NCI-H1694 (cell line): ENCODE data around the gene NDUFB11.
A peak's percentile ranks its signal among the peaks of the same experiment; 100 is the strongest.
"Not testable (repeated sequence)": the region's sequence is repeated elsewhere in the genome, so short reads cannot be mapped to it uniquely, and the experiment has no call there.

Experiments used
- DNase-seq: peaks from one replicate; lab custom pipeline; 2025; lab: John Stamatoyannopoulos, UW

The NDUFB11 gene

GRCh38 chrX:47146121-47146935, 1.8 kb upstream of the NDUFB11 start:
- DNase-seq: no peak

GRCh38 chrX:47145395-47146120, 1.1 kb upstream of the NDUFB11 start:
- peak; percentile 64 for DNase-seq

- DNase-seq: no peak
Observed at GRCh38 chrX:47143894-47144625, 442 bp downstream of the NDUFB11 start.

- no peak for DNase-seq
Observed at GRCh38 chrX:47138171-47138570, 6.3 kb downstream of the NDUFB11 start.

- DNase-seq: not testable (repeated sequence)
Observed at GRCh38 chrX:47135650-47136049, 8.9 kb downstream of the NDUFB11 start.

DNA sequence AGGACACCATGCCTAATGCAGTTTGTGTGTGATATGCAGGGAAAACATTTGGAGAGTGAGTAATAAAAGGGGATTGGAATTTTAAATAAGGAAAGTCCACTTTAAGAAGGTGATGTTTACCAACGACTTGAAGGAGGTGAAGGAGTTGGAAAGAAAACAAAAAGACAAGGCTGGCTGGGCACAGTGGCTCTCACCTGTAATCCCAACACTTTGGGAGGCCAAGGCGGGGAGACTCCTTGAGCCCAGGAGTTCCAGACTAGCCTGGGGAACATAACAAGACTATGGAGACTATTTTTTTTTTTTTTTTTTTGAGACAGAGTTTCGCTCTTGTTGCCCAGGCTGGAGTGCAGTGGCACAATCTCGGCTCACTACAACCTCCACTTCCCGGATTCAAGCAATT, 11.0 kb downstream of the NDUFB11 start:
- no peak for DNase-seq

DNA sequence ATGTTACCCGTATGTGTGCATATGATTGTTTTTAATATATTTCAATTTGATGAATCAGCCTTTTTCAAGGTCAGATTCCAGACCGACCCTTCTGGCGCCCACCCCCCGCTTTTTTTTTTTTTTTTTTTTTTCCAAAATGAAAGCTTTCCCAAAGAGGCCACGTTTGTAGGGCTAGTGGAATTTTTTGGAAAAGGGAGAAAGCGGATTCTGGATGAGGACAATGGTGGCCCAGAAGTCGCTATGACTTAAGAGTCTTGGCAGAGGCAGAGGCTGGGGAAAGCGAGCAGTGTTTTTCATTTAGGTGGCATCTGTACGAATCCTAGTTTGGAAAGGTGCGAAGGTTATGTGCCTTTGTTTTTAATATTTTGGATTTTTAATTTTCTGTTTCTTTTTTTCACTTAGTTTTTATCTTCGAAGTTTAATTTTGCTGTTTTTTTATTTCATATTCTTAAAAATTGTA, 14.6 kb downstream of the NDUFB11 start:
- DNase-seq: no peak

DNA sequence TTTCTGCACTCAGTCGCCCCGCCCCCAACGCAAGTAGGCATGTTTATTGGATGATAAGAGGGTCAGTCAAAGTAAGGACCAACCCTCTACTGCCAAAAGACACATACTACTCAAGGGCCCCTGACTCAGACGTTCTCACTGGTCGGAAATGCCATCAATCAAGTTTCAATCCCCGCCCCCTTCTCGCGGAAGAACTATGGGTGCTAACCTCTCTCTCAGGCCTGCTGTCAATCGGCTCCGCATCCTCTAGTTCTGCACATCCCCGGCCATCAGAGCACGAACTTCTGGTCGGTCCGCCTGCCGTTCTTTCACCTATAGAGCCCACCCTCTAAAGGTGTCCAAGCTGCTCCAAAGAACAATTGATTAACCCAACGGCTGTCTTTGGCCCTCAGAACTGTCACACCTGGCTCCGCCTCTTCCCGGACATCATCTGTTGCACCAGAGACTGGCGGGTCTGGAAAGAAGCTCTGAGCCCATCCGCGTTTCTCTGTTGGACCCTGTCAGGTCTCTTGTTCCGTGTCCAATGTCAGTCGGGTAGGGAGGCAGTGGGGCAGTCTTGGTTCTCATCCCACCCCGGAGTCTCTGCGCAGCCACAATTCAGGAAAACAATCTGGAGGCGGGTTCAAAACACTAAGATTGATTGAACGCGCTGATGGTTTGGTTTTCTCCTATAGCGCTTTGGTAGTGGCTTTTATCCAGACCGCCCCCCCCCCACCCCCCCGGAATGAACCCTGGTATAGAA, 15.2 kb downstream of the NDUFB11 start:
- DNase-seq: peak; percentile 98

DNA sequence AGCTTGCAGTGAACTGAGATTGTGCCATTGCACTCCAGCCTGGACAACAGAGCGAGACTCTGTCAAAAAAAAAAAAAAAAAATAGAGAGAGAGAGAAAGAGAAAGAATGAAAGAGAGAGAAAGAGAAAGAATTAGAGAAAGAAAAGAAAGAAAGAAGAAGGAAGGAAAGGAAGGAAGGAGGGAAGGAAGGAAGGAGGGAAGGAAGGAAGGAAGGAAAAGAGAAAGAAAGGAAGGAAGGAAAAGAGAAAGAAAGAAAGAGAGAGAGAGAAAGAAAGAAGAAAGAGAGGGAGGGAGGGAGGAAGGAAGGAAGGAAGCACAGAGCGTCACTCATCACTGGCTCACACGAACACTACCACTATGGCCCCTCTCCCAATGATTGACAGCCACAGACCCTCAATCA, 20.0 kb downstream of the NDUFB11 start:
- DNase-seq: not testable (repeated sequence)

DNA sequence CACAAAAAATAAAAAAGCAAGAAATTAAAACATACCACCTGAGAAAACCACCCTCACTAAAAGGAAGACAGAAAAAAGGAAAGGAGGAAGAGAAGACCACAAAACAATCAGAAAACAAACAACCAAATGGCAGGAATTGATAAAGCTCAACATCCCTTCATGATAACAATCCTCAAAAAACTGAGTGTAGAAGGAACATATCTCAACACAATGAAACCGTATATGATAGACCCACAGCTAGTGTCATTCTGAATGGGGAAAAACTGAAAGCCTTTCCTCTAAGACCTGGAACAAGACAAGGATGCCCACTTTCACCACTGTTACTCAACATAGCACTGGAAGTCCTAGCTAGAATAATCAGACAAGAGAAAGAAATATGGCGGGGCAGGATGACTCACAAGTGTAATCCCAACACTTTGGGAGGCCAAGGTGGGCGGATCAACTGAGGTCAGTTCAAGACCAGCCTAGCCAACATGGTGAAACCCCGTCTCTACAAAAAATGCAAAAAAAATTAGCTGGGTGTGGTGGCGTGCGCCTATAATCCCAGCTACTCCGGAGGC, 27.9 kb downstream of the NDUFB11 start:
- DNase-seq: not testable (repeated sequence)

DNA sequence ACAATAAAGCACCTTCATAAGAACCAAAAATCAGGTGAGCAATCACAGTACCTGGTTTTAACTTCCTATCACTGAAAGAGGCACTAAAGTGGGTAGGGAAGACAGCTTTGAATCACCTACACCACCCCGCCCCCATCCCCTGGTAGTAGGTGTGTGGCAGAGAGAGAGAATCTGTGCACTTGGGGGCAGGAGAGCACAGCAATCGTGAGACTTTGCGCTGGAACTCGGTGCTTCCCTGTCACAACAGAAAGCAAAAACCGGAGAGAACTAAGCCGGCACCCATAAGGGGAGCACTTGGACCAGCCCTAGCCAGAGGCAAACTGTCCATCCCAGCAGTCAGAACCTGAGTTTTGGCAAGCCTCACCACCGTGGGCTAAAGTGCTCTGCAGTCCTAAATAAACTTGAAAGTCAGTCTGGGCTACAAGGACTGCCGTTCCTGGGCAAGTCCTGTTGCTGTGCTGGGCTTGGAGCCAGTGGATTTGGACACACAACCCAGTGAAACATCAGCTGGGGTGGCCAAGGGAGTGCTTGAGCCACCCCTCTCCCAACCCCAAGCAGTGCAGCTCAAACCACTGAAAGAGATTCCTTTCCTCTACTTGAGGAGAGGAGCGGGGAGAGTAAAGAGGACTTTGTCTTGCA, 32.1 kb downstream of the NDUFB11 start:
- DNase-seq: no peak

GRCh38 chrX:47110936-47111615, 33.4 kb downstream of the NDUFB11 start:
- DNase-seq: not testable (repeated sequence)

- DNase-seq: no peak
Observed at GRCh38 chrX:47101206-47101605, 43.3 kb downstream of the NDUFB11 start.

- DNase-seq: no peak
Observed at GRCh38 chrX:47098338-47099094, 46.0 kb downstream of the NDUFB11 start.

DNA sequence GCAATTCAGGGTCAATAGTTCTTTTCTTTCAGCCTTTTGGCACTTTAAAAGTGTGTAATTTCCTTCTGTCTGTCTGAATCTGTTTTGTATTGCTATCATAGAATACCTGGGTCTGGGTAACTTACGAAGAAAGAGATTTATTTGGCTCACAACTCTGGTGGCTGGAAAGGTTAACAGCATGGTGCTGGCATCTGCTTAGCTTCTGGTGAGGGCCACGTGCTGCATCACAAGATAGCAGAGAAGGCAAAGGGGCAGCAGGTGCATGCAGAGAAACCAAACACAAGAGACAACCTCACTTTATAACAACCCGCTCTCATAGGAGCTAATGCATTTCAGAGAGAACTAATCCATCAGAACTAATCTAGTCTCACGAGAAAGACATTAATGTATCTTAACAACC, 47.5 kb downstream of the NDUFB11 start:
- DNase-seq: no peak

- no peak for DNase-seq
Observed at GRCh38 chrX:47093860-47094259, 50.6 kb downstream of the NDUFB11 start.

DNA sequence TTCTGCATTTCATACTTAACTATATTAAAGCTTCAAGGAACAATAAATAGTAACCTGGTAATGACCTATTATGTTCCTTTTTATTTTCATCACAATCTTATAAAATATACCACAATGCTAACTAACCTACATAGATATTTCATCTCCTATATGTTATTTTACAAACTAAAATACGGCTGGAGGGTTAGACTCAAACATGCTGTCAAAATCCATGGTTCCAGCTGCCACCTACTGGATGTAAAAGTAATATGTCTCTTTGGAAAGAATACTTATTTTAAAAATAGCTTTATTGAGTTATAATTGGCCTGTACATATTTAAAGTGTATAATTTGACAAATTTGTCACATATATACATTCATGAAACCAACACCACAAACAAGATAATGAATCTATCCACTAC, 51.3 kb downstream of the NDUFB11 start:
- peak; percentile 18 for DNase-seq
